Stimulated activated naive CD8-positive, alpha-beta T cell treated with anti-CD3 and anti-CD28 coated beads, Interleukin-15, Interleukin-2, amounts not matched to agents 100 U/mL and 50 U/mL, for 24 hours (primary cell): ENCODE data around the gene SLC35F4.
"Not testable (repeated sequence)": the region's sequence is repeated elsewhere in the genome, so short reads cannot be mapped to it uniquely, and the experiment has no call there.

Source experiments
- ATAC-seq: fragments of 150-1000 bp; cut with Tn5 transposase; one replicate; pipeline ENCODE4 v1.10.0; 2021
- DNase-seq: peaks from one replicate; pipeline ENCODE4 v3.0.0; 2021

The SLC35F4 gene

DNA sequence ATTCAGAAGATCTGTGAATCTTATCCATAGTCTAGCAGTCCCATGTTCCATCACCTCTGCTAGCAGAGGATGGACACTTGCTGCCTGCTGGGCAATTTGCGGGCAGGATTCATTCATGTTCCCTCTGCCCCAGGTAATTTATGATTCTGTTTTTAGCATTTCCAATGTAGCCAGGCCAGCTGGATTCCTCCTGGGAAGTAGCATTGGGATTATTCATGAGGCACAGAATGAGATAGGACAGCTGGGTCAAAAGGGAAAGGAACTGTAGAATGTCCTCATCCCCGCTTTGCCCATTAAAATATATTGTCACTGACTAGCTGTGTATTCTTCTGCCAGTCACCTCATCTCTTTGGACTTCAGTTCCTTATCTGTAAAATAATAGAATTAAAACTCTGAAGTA, 68.7 kb downstream of the SLC35F4 start:
- DNase-seq (no peak), ATAC-seq (no peak)

DNA sequence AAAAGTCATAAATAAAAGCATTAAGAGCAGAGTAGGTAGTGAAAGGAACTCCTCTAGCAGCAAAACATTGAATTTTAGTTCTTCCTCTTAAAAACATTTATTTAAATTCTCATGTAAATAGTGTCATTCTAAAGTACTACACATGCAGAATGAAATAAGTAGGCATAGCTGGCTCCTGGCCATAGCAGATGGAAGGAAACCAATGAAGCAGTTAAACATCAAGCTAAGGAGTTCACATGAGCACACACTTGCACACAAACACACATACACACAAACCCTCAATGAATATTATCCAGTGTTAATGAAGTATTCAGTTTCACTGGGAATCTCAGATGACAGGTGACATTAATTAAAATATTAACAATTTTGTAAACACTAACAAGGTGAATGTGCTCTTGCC, 69.3 kb downstream of the SLC35F4 start:
- no peak for DNase-seq
- no peak for ATAC-seq

DNA sequence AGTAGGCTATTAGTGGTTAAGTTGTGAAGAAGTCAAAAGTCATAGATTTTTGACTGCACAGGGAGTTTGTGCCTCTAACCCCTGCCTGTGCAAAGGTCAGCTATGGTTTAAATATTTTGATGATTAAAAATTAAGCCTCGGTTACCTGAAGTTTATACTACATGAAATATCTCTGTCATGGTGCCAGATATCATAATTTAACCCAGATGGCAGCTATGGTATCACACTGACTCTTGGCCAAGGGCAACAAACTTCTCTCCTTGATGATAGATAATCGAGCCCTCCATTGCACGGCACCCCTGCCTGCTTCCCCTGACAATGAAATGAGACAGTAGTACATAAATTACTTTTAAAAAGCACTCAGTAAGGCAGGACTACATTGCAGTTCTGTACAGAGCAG, 80.8 kb downstream of the SLC35F4 start:
- DNase-seq = no peak

DNA sequence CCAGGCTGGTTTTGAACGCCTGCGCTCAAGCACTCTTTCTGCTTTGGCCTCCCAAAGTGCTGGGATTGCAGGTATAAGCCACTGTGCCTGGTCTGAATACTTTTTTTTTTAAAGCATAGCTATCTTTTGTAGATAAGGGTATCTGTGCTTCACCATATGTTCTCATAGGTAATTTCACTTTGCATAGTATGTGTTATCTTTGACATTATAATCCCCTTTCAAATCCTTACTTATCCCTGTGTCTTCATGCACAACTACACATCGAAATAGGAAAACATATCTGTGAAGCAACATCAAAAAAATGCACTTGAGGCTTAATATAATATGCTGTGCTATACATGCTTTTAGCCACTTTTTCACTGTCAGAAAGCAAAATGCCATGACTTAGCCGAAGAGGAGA, 94.1 kb downstream of the SLC35F4 start:
- DNase-seq (no peak), ATAC-seq (no peak)

More for the DNA sequence above, 80.8 kb downstream of the SLC35F4 start:
- no peak for ATAC-seq

DNA sequence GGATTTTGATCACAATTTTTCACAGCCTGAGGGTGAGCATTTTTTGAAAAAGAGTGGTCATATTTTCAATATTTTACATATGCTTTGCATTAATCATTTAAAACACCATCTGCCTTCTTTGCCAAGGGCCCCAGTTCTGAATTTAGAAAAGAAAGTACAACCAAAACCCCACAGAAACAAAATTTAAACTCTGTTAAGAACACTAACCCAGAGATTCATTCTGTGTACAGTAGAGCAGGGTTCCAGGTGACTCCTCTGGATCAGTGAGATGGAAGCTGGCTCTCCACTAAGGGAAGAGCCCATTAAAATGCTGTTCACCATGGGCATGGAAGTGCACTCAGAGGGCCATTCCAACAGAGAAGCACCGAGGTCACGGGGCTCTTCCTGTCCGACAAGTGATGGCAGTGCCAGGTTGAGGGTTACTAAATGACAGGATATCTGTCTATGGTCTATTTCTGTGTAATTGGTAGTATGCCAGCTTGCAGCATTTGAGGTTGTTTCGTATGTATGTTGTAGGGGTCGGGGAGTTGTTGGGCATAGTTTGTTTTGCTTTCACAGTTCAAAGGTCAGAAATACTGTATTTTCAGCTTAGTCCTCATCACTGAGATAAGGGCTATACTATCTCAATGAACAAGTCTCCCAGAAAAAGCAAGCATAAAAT, 95.9 kb downstream of the SLC35F4 start:
- no peak for ATAC-seq
- DNase-seq = no peak

DNA sequence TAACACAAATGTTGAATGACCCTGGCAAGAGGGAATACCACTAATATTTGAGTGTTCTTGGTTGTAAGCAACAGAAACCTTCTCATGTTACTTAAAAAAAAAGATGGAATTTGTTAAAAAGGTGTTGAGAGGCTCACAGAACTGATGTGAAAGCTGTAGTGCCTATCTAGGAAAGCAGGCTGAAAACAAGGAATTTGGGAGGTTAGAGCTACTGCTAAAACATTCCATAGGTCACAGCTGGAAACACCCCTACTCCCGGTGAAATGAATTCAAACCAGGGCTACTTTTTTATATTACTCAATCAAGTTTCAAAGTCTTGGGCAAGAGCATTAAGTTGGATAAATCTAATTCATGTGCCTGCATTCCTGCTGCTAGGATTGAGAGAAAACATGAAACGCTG, 104.1 kb downstream of the SLC35F4 start:
- no peak for DNase-seq

DNA sequence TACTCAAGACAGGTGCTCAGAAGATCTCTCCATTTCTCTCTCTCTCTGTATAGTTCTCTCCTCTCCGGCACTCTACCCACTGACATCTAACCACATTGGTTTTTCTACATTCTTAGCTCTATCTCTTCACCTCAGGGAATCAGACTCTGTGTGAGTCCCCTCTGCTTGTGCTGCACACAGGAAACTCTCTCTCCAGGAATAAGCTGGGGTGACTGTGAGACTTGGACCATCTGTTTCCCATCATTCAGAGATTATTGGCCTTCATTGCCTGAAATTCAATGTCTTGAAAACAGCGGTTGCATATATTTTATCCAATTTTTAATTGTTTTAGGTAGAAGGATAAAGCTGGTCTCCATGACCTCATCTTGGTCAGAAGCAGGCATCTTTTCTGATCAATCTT, 105.0 kb downstream of the SLC35F4 start:
- ATAC-seq (no peak), DNase-seq (no peak)

More for the DNA sequence above, 104.1 kb downstream of the SLC35F4 start:
- no peak for ATAC-seq

DNA sequence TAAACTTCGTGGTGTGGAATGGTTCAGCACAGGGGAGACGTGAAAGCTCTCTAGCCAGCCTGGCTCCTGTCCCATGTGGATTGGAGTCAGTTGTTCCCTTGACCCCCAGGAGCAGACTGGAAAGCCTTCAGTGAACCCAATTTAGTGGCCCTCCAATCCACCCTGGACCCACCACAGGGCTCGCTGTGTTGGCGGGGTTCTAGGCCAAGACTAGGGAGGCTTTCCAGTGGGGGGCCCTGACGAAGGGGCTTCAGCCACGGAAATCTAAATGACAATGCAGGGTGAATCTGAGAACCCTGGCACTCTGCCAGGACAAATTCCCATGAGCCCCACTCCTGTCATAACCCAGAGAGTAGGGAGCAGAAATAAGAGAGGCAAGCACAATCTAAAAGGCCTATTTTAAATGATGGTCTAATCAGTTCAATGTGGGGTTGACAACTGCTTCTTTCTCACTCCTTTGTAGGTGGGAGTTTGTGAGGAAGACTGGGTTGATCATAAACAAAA, 110.8 kb downstream of the SLC35F4 start:
- ATAC-seq = no peak

DNA sequence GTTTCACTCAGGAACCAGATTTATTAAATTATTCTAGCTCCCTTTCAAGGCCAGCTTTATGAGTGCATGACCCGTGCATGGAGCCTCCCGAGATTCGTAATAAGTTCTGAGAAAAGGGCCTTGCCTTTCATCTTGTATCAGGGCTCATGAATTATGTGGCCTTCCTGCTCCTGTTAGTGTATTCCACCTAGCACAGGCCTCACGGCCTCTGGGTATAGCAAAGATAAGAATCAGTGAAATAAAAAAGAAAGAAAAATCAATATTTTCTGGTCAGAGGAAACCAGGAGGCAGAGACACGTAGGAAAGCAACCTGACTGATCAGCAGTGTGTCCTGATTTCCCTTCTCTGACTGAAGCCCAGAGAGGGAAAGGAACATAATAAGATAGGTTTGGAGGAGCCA, 111.4 kb downstream of the SLC35F4 start:
- ATAC-seq (no peak), DNase-seq (no peak)

More for the DNA sequence above, 110.8 kb downstream of the SLC35F4 start:
- no peak for DNase-seq

DNA sequence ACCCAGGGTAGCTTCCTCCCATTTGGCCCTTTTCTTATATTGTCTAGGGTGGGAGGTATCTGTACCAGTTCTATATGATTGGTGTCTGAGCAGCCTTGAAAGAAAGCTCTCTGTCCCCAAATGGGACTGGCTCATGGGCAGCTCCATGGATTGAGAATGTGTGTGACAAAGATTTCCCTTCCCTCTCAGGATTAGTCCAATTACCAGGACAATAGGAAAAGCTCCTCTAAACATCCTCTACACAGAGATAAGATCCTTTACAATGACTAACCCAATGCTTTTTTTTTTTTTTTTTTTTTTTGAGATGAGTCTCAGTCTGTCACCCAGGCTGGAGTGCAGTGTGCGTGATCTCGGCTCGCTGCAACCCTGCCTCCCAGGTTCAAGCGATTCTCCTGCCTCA, 112.1 kb downstream of the SLC35F4 start:
- ATAC-seq (no peak), DNase-seq (no peak)

DNA sequence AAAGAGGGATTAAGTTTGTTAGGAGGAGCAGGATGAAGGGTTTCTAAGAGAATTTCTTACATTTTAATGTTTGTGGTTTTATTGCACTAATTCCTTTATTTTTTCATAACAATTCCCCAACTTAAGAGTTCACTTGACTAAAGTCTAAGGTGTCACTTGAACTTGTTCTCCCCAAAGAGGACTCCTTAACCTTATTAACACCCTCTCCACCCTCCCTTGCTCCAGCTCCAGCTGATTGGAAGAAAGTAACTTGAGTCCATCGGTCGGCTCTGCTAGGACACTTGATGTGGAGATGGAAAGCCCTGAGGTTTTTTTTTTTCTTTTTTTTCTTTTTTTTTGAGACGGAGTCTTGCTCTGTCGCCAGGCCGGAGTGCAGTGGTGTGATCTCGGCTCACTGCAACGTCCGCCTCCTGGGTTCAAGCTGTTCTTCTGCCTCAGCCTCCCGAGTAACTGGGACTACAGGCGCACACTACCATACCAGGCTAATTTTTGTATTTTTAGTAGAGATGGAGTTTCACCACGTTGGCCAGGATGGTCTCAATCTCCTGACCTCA, 113.7 kb downstream of the SLC35F4 start:
- ATAC-seq, DNase-seq: not testable (repeated sequence)

DNA sequence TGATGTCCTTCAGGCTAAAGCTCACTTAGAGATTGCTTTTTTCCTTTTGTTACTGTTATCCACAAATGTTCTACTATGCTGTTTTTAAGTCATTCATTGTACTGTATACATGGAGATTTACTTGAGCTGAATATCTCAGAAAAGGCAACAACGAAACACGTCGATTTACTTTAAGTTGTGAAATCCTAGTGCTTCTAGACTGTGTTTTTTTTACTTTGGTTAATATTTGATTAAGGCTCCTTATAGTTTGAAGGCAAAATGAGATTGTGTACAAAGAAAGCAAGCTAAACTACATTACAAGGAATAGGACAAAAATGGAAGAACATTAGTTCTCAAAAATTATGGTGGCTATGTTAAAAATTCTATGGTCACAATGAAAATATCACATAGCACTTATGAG, 114.5 kb downstream of the SLC35F4 start:
- ATAC-seq (no peak), DNase-seq (no peak)

DNA sequence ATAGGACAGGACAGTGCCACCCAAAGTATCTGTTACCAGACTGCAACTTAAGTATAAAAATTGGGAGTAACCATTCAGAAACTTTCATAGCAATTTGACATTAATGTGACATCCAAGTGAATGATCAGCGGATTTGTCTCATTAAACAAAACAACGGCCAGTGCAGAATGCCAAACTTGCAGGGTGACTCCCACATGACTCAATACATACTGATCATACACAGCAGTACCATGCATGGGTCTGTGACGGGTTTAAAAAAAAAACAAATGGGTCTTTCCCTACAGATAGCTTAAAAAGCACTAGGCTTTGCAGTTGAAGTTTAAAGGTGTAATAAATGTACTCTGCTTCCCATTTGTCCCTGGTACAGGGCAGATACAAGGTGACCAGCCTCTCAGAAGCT, 116.6 kb downstream of the SLC35F4 start:
- DNase-seq = no peak
- ATAC-seq = no peak

DNA sequence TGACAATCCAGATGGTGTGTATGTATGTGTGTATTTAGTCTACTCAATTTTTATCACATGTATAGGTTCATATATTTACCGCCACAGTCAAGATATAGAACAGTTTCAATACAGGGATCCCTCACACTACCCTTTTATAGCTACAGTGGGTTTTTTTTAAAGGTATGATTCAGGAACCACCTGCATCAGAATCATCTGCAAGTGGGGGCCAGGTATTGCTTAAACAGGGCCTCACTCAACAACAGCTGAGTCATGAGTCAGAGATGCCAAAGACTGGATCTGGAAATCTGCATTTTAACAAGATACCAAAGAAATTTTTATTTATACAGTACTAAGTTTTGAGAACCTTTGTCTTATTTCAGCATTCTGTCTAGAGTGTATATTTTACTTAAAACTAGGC, 117.6 kb downstream of the SLC35F4 start:
- DNase-seq (no peak), ATAC-seq (no peak)

DNA sequence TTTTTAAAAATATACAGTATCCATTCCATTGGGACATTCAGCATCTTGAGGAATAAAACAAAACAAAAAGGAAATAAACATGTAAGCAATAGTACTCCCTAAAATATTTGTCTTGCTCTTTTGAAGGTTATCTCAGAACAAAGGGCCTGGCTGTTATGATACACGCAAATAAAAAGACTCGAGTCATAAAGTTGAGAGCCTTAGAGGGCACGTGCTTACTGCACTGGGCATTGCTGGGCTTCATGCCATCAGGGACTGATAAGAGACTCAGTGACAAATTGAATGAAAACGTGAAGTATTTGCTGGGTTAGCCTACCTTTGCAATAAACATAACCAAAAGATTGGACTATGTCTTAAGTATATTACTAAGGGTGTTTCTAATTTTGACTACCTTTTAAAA, 118.9 kb downstream of the SLC35F4 start:
- DNase-seq = no peak
- no peak for ATAC-seq

DNA sequence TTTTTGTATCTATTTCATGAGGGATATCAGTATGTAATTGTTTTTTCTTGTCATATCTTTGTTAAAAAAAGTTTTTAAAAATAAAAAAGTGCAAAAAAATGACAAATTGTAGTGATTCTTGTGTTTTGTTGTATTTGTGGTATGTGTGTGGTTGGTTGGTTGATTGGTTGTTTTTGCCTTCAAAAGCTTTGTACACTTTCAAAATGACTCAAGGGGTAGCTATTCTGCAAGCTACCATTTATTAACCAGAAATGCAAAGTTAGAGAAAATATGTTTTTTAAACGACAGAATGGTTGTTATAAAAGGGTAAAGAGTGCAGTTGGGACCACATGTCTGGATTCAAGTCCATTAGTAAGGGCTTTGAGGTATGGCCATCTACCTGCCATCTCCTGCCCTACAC, 119.3 kb downstream of the SLC35F4 start:
- DNase-seq = no peak
- no peak for ATAC-seq

DNA sequence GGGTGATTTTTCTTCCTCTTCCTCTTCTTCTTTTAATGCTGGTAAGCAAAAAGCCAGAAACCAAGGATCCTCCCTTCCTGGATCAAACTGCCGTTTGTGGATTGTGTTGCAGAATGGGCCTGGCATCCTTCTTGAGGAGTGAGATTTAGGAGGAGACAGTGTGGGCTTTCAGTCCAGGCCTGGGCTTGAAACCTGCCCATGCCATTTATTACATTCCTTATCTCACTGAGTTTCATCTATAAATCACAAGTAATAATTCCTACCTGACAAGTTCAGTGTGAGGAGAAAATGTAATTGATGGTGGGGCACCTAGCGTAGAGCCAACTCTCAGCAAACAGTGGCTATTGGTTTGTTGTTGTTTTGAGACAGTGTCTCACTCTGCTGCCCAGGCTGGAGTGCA, 126.4 kb downstream of the SLC35F4 start:
- no peak for DNase-seq
- ATAC-seq = no peak

DNA sequence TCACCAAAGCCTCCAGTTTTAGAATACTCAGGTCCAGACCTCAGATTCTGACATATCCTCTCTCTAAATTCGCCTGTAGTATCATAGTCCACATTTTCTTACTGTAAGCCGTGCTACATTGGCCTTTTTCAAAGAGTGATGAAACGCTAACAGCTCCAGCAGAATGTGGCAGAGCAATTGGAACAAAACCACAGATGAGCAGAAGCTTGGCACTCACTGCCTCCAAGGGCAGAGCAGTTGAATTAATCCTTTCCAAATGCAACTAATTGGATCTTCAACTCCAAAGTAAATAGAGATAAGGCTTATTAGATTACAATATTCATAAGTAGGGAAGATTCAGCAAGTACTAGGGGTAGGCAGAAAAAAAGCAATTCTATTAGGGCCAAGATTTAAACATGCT, 128.3 kb downstream of the SLC35F4 start:
- ATAC-seq = no peak
- no peak for DNase-seq

DNA sequence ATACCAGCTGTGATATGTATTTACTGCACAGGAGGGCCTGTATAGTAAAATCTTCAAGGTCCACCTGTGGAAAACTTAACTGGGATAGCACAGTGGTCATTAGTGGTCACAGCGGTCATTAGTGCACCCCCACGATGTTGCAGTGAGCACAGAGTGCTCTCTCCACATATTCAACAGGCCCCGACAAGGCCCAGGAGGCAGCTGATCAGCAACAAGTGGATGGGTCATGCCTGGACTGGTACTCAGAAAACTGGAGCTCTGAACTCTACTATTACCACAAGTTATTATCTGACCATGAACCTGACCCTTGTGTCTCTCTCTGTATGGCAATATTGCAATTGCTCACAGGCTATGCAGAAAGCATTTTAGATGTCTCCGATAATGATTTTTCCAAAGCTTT, 129.5 kb downstream of the SLC35F4 start:
- DNase-seq (no peak), ATAC-seq (no peak)

DNA sequence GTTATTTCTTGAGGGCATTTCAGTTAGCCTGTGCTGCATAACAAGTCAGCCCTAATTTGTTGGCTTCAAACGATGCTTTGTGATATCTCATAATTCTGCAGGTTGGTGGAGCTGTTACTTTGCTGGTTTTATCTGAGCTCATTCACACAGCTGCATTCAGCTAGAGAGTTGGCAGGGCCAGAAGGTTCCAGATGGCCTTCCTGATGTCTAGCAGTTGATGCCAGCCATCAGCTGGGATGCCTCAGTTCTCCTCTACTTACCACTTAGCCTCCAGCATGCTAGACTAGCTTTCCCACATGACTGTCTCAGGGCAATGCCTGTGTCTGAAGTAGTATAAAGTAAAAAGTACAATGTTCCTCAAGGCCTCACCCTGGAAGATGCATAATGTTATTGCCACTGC, 130.6 kb downstream of the SLC35F4 start:
- no peak for ATAC-seq
- DNase-seq = no peak

DNA sequence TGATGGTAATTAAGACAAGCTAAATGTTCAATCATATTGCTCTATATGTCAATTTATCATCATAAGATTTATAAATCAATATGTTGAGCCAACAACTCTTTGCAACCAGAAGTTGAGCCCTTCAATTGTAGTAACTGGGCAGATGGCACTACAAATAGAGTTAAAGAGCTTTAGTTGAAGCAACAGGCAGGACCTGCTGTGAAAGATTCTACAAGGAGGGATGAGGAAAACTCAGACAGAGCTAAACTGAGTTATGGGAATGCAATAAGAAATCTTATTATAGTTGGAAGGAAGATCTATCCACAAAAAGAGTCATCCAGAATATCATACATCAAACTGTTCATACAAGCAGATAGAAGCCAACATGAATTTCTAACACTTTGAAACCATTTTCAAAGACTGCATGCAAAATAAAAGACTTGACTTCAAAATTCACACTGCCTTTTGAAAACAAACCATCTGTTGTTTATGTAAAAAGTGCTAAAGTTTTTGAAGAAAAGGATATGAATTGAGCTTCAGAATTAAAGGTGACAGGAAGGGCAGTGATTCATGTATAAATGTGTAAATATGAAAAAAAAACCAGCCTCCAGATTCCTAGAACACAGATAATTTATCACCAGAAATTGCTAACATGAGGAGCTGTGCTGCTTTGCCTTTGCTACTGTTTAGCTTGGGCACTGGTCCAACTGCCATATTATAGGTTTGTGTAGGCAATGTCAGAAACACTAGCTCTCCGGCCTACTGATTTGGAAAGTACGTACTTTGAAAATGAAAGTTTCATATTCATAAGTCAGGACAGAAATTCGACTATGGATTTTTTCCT, 133.2 kb downstream of the SLC35F4 start:
- no peak for ATAC-seq

DNA sequence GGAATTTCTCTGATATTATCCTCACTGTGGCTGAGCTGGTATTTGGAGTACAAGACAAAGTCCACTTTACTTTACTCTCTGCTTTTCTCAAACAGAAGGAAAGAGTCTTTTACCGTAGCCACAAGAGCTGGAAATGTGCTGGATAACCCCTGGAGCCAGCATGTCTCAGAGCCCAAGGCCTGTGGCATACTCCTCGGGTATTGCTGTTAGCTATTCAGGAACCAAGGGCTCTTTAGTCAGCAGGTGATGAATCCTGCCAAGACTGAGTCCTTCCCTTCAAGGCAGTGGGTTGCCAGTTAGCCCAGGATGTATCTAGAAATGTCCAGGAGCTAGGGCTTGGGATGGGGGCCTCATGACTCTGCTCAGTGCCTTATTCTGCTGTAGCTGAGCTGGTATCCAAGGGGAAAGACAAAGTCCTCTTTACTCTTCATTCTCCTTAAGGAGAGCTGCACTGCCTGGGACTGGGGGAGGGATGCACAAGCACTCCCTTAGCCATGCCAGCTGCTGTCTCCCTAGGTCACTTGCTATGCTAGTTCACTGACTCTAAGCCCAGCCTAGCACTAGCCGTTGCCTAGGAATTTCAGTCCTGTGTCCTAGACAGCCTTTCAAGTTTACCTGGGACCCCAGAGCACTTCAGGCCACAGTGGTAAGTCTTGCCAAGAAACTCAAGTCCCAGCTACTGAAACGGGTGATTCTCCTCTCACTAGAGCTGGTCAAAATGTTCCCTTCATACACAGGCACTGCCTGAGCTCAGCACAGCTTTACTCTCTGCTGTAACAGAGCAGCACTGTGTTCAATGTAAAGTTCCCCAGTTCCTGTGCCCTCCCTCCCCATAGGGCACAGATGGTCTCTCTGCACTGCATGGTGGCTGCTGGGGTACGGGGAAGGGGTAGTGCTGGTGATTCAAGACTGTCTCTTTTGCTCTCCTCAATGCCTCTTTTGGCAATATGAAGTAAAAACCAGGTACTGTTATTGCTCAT, 136.4 kb downstream of the SLC35F4 start:
- DNase-seq (no peak), ATAC-seq (no peak)

More for the DNA sequence above, 133.2 kb downstream of the SLC35F4 start:
- DNase-seq = no peak
